Upper lobe of right lung (tissue), 1 donor: Measurements from ENCODE around the gene KRTAP5-1. TPM values are rescaled to one million over a fixed set of nuclear protein-coding genes. Genes with fewer than 3 reads are reported as not detected.

ENCODE experiments used
- ATAC-seq: fragments of 200-7000 bp; cut with Tn5 transposase; one replicate; pipeline ENCODE4 v1.9.1; 2020; ENCODE audit warnings: mild to moderate bottlenecking, moderate library complexity
- DNase-seq: peaks from one replicate; pipeline ENCODE4 v3.0.0-alpha.2; 2020
- H3K27ac ChIP-seq: fragments of 200-600 bp; one replicate; pipeline ENCODE4 v1.8.0; 2022
- H3K27me3 ChIP-seq: fragments of 200-600 bp; one replicate; pipeline ENCODE4 v1.8.0; 2022; ENCODE audit warnings: mild to moderate bottlenecking
- H3K36me3 ChIP-seq: fragments of 200-600 bp; one replicate; pipeline ENCODE4 v1.8.0; 2022
- H3K4me1 ChIP-seq: fragments of 200-600 bp; one replicate; pipeline ENCODE4 v1.8.0; 2022
- H3K4me3 ChIP-seq: fragments of 200-600 bp; one replicate; pipeline ENCODE4 v1.8.0; 2022; ENCODE audit warnings: mild to moderate bottlenecking
- H3K9me3 ChIP-seq: fragments of 200-600 bp; one replicate; pipeline ENCODE4 v1.8.0; 2022
- CTCF ChIP-seq: fragments of 200-600 bp; IDR thresholded peaks from one replicate; pipeline ENCODE4 v1.8.0; 2022; ENCODE audit warnings: antibody characterized with exemption
- intact Hi-C: fragments of 100-400 bp; cut with DNase I; formaldehyde crosslinking; loops from one replicate; pipeline ENCODE4 v1.11.0; 2022
- total RNA-seq: library from RNA; stranded (reverse); fragmentation: NEBNext Ultra II Directional; extraction: Animal tissue kit (Norgen Biotek cat#: 25700); gene quantifications from one replicate; pipeline ENCODE4 v1.2.1, GENCODE V29; 2021
- donor health status: DM: no; HTN: yes; CAD: no; lungs with severe emphysema.

KRTAP5-1 gene
- total RNA-seq, 1 donor from 2014 or later: not detected

DNA sequence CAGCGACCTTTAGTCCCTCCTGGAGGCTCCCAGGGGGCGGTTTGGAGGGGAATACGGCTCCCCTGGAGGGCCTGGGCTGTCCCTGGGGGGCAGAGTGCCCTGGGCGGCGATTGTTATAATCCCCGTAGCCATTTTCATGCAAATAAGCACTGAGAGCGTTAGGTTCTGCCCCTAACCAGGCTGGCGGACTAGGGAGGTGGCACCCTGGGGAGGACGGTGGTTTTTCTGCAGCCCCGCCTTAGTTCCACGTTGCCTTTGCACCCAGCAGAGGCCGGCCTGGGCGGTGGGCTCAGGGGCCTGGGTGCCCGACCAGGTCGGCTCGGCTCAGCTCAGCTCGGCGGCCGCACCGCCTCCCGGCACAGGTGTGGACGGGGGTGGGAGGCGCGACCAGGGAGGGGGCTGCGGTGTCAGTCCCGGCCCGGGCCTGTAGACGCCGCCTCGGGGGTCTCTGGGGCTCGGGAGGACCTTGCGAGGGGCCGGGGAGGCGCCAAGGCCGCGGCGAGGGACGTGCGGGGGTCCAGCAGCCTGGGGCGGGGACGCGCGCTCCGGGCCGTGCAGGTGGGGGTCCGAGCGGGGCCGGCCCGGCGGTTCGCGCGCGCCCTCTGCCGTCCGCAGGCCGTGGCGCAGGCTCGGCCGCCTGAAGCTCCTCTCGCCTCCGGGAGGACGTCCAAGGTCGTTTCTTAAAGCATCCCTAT lies 10.7 kb downstream of the KRTAP5-1 start:
- Histone ChIP-seq H3K4me1 (peaks cover 15% of the 10 kb centered on the region), H3K36me3 (no peaks in the 10 kb centered on the region), H3K27ac (peak overlapping the region; percentile 55), H3K9me3 (no peaks in the 10 kb centered on the region), H3K27me3 (no peaks in the 10 kb centered on the region), H3K4me3 (peak overlapping the region; percentile 56)
- intact Hi-C loops: no loop called here
- ATAC-seq: peak; percentile 73
- TF ChIP-seq CTCF: peak; percentile 75
- peak; percentile 77 for DNase-seq

DNA sequence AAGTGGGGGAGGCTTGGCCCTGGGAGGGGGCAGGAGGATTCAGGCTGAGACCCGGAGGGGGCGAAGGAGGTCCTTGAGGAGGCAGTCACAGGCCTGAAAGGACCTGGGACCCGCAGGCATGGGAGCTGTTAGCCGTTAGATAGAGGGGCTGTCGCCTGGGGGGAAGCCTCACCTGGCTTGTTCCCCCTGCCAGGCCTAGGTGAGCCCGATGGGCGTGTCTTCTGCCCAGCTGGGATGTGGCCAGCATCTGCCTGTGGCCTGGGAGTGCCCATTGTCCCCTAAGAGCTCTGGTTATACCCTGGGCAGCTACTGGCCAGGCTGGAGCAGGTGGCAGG lies 11.2 kb downstream of the KRTAP5-1 start:
- no peak for TF ChIP-seq CTCF
- Histone ChIP-seq H3K27ac (peak overlapping the region; percentile 55), H3K9me3 (no peaks in the 10 kb centered on the region), H3K4me1 (peaks cover 15% of the 10 kb centered on the region), H3K36me3 (no peaks in the 10 kb centered on the region), H3K27me3 (no peaks in the 10 kb centered on the region), H3K4me3 (peak overlapping the region; percentile 56)
- intact Hi-C loops: no loop called here
- DNase-seq: peak; percentile 86
- peak; percentile 67 for ATAC-seq

- H3K36me3 ChIP-seq: no peaks in the 10 kb centered on the region
- H3K4me1 ChIP-seq: peaks cover 15% of the 10 kb centered on the region
- no peaks in the 10 kb centered on the region for H3K27me3 ChIP-seq
- H3K9me3 ChIP-seq: no peaks in the 10 kb centered on the region
- TF ChIP-seq CTCF: no peak
- ATAC-seq (peak; percentile 8), DNase-seq (peak; percentile 73)
- peak overlapping the region; percentile 55 for H3K27ac ChIP-seq
- H3K4me3 ChIP-seq: peak overlapping the region; percentile 56
- intact Hi-C loops: no loop called here
Observed at GRCh38 chr11:1573077-1573902, 11.8 kb downstream of the KRTAP5-1 start.

DNA sequence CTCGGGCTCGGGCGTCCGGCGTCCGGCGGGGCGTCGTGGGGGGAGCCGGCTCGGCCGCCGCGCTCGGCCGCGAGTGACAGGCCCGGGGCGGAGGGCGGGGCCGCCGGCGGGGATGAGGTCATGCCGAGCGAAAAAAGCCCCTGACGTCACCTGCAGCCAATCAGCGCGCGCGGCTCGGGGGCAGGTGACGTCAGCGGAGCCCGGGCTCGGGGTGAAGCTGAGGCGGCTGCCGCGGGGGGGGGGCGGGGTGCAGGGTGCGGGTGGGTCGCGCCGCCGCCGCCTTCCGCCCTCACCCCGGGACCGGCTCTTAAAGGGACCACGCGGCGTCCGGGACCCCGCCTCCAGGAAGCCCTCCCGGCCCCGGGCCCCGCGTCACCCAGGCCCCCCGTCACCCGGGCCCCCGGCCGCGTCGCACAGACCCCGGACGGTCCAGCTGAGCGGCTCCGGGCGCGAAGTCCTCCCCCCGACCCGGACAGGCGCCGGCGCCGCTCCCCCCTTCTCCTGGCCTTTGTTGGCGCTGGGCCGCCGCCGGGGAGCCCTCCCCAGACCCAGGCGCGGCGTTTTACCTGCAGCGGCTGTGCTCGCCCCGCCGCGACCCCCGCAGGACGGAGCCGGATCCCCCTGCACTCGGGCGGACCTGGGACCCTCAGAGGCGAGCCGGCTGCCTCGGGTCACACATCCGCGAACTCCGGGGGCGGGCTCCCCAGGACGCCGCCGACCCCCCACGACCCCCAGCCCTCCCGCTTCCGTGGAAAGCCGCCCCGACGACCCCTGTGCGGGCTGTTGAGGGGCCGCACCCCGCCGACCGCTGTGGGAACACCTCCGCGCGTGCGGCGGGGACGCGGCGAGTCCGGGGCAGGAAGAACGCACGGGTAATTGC lies 12.6 kb downstream of the KRTAP5-1 start, which contains the start of gene DUSP8:
Gene DUSP8 (minus strand): TSS at position 75 of the 880 bp plus-strand sequence. CDS start 6,445 bp downstream, outside the sequence.
- no peaks in the 10 kb centered on the region for H3K27me3 ChIP-seq
- no peaks in the 10 kb centered on the region for H3K36me3 ChIP-seq
- ATAC-seq (peak; percentile 75), DNase-seq (peak; percentile 95)
- intact Hi-C loops: no loop called here
- no peaks in the 10 kb centered on the region for H3K9me3 ChIP-seq
- peak within 1 kb of the TSS; percentile 56 for H3K4me3 ChIP-seq
- no peak for TF ChIP-seq CTCF
- H3K27ac ChIP-seq: peak within 1 kb of the TSS; percentile 55
- H3K4me1 ChIP-seq: peaks cover 15% of the 10 kb centered on the region

- intact Hi-C loops: no loop called here
- Histone ChIP-seq H3K9me3 (no peaks in the 10 kb centered on the region), H3K27me3 (no peaks in the 10 kb centered on the region), H3K36me3 (no peaks in the 10 kb centered on the region), H3K27ac (no peak overlapping the region), H3K4me1 (peaks cover 15% of the 10 kb centered on the region), H3K4me3 (peak overlapping the region; percentile 51)
- DNase-seq (no peak), ATAC-seq (no peak)
- no peak for TF ChIP-seq CTCF
Observed at GRCh38 chr11:1571760-1572196, 13.3 kb downstream of the KRTAP5-1 start.
